Heart left ventricle (tissue), 16 donors: ENCODE measurements around the gene PSPH. TPM values are rescaled to one million over a fixed set of nuclear protein-coding genes. Genes with fewer than 3 reads are reported as not detected.
"Not testable (repeated sequence)": the region's sequence is repeated elsewhere in the genome, so short reads cannot be mapped to it uniquely, and the experiment has no call there.

Experiments used
- ATAC-seq, 4 donors: fragments of 200-7000 bp; cut with Tn5 transposase; one replicate each; pipeline ENCODE4 v1.9.1; 2020 to 2022; ENCODE audit warnings: moderate library complexity in 4 of 4, mild to moderate bottlenecking in 3 of 4, moderate number of reproducible peaks in 1 of 4
- DNase-seq, 5 donors: peaks; one replicate each; pipeline ENCODE4 v3.0.0-alpha.2; 2020
- H3K27ac ChIP-seq, 12 donors: fragments of 200-600 bp; sonication (generic) in 4 of 12; one replicate each; pipeline versions ENCODE4 v1.5.0 to v1.8.0; 2016 to 2022; ENCODE audit warnings: mild to moderate bottlenecking in 2 of 12
- H3K27me3 ChIP-seq, 9 donors: fragments of 200-600 bp; sonication (generic) in 2 of 9; one replicate each; pipeline versions ENCODE4 v1.5.1 to v1.8.0; 2016 to 2022; ENCODE audit warnings: mild to moderate bottlenecking in 3 of 9
- H3K36me3 ChIP-seq, 9 donors: fragments of 200-600 bp; sonication (generic) in 2 of 9; one replicate each; pipeline versions ENCODE4 v1.5.0 to v1.8.0; 2018 to 2022; ENCODE audit warnings: mild to moderate bottlenecking in 2 of 9
- H3K4me1 ChIP-seq, 12 donors: fragments of 200-600 bp; sonication (generic) in 4 of 12; one replicate each; pipeline versions ENCODE4 v1.5.0 to v1.8.0; 2016 to 2022; ENCODE audit warnings: mild to moderate bottlenecking in 3 of 12
- H3K4me3 ChIP-seq, 12 donors: fragments of 200-600 bp; sonication (generic) in 4 of 12; one replicate each; pipeline versions ENCODE4 v1.5.0 to v1.8.0; 2017 to 2022; ENCODE audit warnings: mild to moderate bottlenecking in 9 of 12, moderate library complexity in 4 of 12
- H3K9me3 ChIP-seq, 12 donors: fragments of 200-600 bp; sonication (generic) in 4 of 12; one replicate each; pipeline versions ENCODE4 v1.5.0 to v1.8.0; 2016 to 2022; ENCODE audit warnings: mild to moderate bottlenecking in 1 of 12
- POLR2A ChIP-seq, 2 donors: fragments of 450-650 bp; IDR thresholded peaks; one replicate each; pipeline ENCODE4 v1.6.1; 2017; ENCODE audit warnings: antibody characterized with exemption in 2 of 2, mild to moderate bottlenecking in 2 of 2, moderate library complexity in 2 of 2
- WGBS, 4 donors: extraction: QIAGEN DNeasy Blood & Tissue Kit in 2 of 4; methylation state at CpG; one replicate each; pipeline versions ENCODE4 v1.1.5 to v1.1.7; 2013 to 2018; 5-methylcytosine and 5-hydroxymethylcytosine counted together
- intact Hi-C, 10 donors: fragments of 100-400 bp; cut with DNase I; formaldehyde crosslinking; loops; one replicate each; pipeline versions ENCODE4 v1.11.1 to v1.14.2; 2022
- polyA plus RNA-seq, 2 donors: library from polyadenylated mRNA; stranded (reverse); fragments of 200-250 nt; gene quantifications; one replicate each; pipeline ENCODE4 v1.2.3, GENCODE V29; 2013
- total RNA-seq, 9 donors: library from RNA; depleted of rRNA in 2 of 9; stranded (reverse); fragments of >200 nt in 2 of 9; fragmentation: NEBNext Ultra II Directional in 3 of 9; extraction: Animal tissue kit (Norgen Biotek cat#: 25700) in 3 of 9; gene quantifications; one replicate each; pipeline versions ENCODE4 v1.1.0 to v1.2.4, GENCODE V29; 2016 to 2023
- TF ChIP-seq, protein P1 (sequence below), 12 donors: fragments of 200-600 bp; sonication (generic) in 4 of 12; IDR thresholded peaks; one replicate each; pipeline versions ENCODE4 v1.5.0 to v1.8.0; 2018 to 2022; ENCODE audit warnings: antibody characterized with exemption in 12 of 12, mild to moderate bottlenecking in 5 of 12
- donor health status: ischemic (EF 13 %, LVEDD 7.1; RV severe dilation, severe dysfunction).
- donor health status: healthy with polysubstance abuse.
- donor health status: DM: no; HTN: yes; CAD: no.
- donor health status: DM: no; HTN: no; CAD: no.
- donor health status: ischemic (EF 25% LVEDD 6.9; RV normal size, moderate dysfunction).
- donor health status: ischemic (EF 25% LVEDD 5.7; RV mildly dilated, moderate dysfunction).
- donor health status: healthy.
- donor health status: DM: yes; HTN: yes; CAD: no.
- donor health status: ischemic (EF 35%, LVEDD 5.7; RV mildly dilated, moderate dysfunction).
- donor health status: nonischemic (EF 11% LVEDD 7.7; RV severe dilation, severe dysfunction).
- donor health status: DM: yes; HTN: yes; CAD: no.
- donor health status: PGD.
- donor health status: ischemic (EF 29% LVEDD 5.4; RV normal size, mild dysfunction).
- donor health status: nonischemic (EF 23%, LVEDD 6.1; RV moderate dilation, normal function).

PSPH gene
- total and polyA plus RNA-seq, 11 donors, result 3.5 to 15.9 (median 8.9) TPM

DNA sequence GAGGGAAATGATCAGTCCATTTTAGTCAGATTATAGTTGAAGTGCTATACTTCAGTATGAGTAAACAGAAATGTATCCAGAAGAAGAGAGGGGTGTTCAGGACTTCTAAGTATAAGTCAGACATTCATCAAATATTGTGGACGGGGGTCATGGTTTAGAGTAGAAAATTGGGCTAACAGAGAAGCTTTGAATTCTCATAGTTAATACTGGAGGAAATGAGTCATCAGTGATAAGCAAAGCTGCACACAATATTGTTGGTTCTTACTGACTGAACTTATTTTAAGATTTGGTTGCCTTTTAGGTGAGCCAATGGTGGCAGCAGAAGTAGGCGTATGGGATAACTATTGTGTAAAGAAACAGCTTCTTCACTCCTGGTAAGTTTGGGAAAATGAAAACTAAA, 11.1 kb upstream of the PSPH start:
- Histone ChIP-seq H3K4me1 (peaks cover 0 to 32% (median 11%) of the 10 kb centered on the region in 12 donors), H3K9me3 (no peaks in the 10 kb centered on the region), H3K27ac (peak overlapping the region in 2 of 12 donors; percentile 15 to 29), H3K36me3 (peaks cover 0 to 64% (median 60%) of the 10 kb centered on the region in 9 donors), H3K27me3 (no peaks in the 10 kb centered on the region), H3K4me3 (no peak overlapping the region)
- ATAC-seq (no peak), DNase-seq (no peak)
- 76 to 82% (median 79%) methylated on average over 2 of the region's 2 CpGs for WGBS, 4 donors
- intact Hi-C loops, result loop anchor here in 3 of 10 donors (5.0 to 10.0 kb wide), 3 partner anchors 60 to 168 kb away; partner anchors contain the start of gene NIPSNAP2 (in 1 of the 3)
- TF ChIP-seq POLR2A (IDR thresholded peaks at IDR 0.05), result no peak
- TF ChIP-seq, protein P1, sequence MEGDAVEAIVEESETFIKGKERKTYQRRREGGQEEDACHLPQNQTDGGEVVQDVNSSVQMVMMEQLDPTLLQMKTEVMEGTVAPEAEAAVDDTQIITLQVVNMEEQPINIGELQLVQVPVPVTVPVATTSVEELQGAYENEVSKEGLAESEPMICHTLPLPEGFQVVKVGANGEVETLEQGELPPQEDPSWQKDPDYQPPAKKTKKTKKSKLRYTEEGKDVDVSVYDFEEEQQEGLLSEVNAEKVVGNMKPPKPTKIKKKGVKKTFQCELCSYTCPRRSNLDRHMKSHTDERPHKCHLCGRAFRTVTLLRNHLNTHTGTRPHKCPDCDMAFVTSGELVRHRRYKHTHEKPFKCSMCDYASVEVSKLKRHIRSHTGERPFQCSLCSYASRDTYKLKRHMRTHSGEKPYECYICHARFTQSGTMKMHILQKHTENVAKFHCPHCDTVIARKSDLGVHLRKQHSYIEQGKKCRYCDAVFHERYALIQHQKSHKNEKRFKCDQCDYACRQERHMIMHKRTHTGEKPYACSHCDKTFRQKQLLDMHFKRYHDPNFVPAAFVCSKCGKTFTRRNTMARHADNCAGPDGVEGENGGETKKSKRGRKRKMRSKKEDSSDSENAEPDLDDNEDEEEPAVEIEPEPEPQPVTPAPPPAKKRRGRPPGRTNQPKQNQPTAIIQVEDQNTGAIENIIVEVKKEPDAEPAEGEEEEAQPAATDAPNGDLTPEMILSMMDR (IDR thresholded peaks at IDR 0.05), result no peak

DNA sequence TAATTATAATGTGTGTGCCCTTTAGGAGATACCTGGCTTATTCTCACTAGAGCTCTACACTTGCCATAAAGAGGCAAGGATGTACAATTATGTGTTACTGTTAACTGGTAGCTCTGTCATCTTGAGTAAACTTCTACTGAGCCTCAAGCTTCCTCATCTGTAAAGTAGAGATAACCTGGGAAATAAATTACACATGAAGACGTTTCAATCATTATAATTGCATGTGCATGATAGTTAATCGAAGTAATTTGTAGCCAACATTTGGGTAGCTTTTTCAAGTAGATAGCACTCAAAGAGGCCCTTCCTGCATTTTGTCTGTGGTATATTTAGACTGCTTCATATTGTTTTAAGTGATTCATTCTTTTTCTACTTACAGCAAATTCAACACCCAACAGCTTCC, 2.7 kb upstream of the PSPH start:
- DNase-seq, result no peak
- intact Hi-C loops, result loop anchor here in 3 of 10 donors (5.0 kb wide), 3 partner anchors 52 to 77 kb away; partner anchors contain the start of gene CHCHD2 (in 1 of the 3)
- Histone ChIP-seq H3K4me1 (peaks cover 7 to 39% (median 24%) of the 10 kb centered on the region in 12 donors), H3K27me3 (no peaks in the 10 kb centered on the region), H3K4me3 (no peak overlapping the region), H3K27ac (no peak overlapping the region), H3K36me3 (peaks cover 0 to 63% (median 63%) of the 10 kb centered on the region in 9 donors), H3K9me3 (no peaks in the 10 kb centered on the region)
- no peak for ATAC-seq
- WGBS, 4 donors, result 80 to 86% (median 83%) methylated on average over 2 of the region's 2 CpGs
- TF ChIP-seq, protein P1 (IDR thresholded peaks at IDR 0.05), result no peak
- no peak for TF ChIP-seq POLR2A (IDR thresholded peaks at IDR 0.05)

DNA sequence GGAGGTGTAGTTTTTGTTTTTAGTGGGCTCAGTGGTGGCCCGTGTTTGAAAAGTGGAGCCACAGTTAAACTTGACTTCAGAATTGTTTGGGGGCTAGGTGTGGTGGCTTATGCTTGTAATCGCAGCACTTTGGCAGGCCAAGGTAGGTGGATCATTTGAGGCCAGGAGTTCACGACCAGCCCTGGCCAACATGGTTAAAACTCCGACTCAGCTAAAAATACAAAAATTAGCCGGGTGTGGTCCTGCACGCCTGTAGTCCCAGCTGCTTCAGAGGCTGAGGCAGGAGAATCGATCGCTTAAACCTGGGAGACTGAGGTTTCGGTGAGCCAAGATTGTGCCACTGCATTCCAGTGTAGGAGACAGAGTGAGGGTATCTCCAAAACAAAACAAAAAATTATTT, 2.1 kb upstream of the PSPH start:
- Histone ChIP-seq H3K4me1 (peaks cover 7 to 39% (median 24%) of the 10 kb centered on the region in 12 donors), H3K27ac (no peak overlapping the region), H3K4me3 (no peak overlapping the region), H3K27me3 (no peaks in the 10 kb centered on the region), H3K36me3 (peaks cover 0 to 57% (median 56%) of the 10 kb centered on the region in 9 donors), H3K9me3 (no peaks in the 10 kb centered on the region)
- WGBS, 4 donors, result 84 to 89% (median 86%) methylated on average over 9 of the region's 9 CpGs
- ATAC-seq, result no peak
- no peak for DNase-seq
- TF ChIP-seq POLR2A (IDR thresholded peaks at IDR 0.05), result no peak
- TF ChIP-seq, protein P1 (IDR thresholded peaks at IDR 0.05), result no peak
- intact Hi-C loops, result loop anchor here in 3 of 10 donors (5.0 kb wide), 3 partner anchors 51 to 76 kb away; partner anchors contain the start of gene CHCHD2 (in 1 of the 3)

DNA sequence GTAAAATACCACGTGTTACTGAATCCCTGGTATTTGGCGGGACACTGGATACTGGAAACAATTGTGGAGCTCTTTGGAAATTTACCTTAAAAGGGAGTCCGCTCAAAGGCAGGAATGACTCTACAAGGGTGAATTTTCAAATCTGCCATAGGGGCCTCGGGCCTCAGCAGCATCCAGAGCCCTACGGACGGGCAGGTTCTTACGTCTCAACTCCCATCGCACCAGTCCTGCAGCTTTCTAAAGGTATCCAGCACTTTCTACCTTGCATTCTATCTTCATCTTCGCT, 248 bp downstream of the PSPH start:
- intact Hi-C loops, result loop anchor here in 3 of 10 donors (1.0 to 5.0 kb wide), 5 partner anchors 13 to 86 kb away; partner anchors contain the start of genes CHCHD2 (in 1 of the 3), NIPSNAP2 (in 1 of the 3) and SUMF2 (in 1 of the 3)
- 0 to 3% (median 1%) methylated on average over 9 of the region's 9 CpGs for WGBS, 4 donors
- no peaks in the 10 kb centered on the region for H3K27me3 ChIP-seq
- H3K36me3 ChIP-seq, result peaks cover 0 to 33% (median 33%) of the 10 kb centered on the region in 9 donors
- H3K9me3 ChIP-seq, result no peaks in the 10 kb centered on the region
- ATAC-seq (no peak), DNase-seq (no peak)
- no peak for TF ChIP-seq POLR2A (IDR thresholded peaks at IDR 0.05)
- TF ChIP-seq, protein P1 (IDR thresholded peaks at IDR 0.05), result no peak
- peaks cover 7 to 47% (median 27%) of the 10 kb centered on the region in 12 donors for H3K4me1 ChIP-seq
- peak overlapping the region; percentile 50 to 96 (median 76) for H3K4me3 ChIP-seq
- peak overlapping the region; percentile 58 to 96 (median 92) for H3K27ac ChIP-seq

DNA sequence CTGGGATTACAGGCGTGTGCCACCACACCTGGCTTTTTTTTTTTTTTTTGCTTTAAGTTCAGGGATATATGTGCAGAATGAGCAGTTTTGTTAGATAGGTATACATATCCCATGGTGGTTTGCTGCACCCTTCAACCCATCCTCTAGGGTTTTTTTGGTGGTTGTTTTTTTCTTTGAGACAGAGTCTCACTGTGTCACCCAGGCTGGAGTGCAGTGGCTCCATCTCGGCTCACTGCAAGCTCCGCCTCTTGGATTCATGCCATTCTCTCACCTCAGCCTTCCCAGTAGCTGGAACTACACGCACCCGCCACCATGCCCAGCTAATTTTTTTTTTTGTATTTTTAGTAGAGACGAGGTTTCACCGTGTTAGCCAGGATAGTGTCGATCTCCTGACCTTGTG, 2.5 kb downstream of the PSPH start:
- H3K9me3 ChIP-seq, intact Hi-C loops, H3K4me3 ChIP-seq, H3K27me3 ChIP-seq, ATAC-seq: not testable (repeated sequence)
- 35 to 50% (median 42%) methylated on average over 8 of the region's 8 CpGs for WGBS, 4 donors
- DNase-seq, result peak in 3 of 5 donors; percentile 37 to 41 (median 38)
- Histone ChIP-seq H3K4me1 (peaks cover 7 to 45% (median 27%) of the 10 kb centered on the region in 12 donors), H3K36me3 (peaks cover 0 to 11% (median 10%) of the 10 kb centered on the region in 9 donors), H3K27ac (peak overlapping the region in 3 of 12 donors; percentile 46 to 66 (median 50))
